K562 (cell line): ENCODE results near the gene PYGM. TPM values are rescaled to one million over a fixed set of nuclear protein-coding genes. Genes with fewer than 3 reads are reported as not detected.
A peak's percentile ranks its signal among the peaks of the same experiment; 100 is the strongest.

Source experiments
- ATAC-seq: fragments of 200-7000 bp; cut with Tn5 transposase; 3 replicates; pipeline ENCODE4 v1.9.1; 2020; ENCODE audit warnings: moderate library complexity
- BruUV-seq: library from RNA; stranded (reverse); fragments of 400-500 nt; replicated peaks from 2 replicates; lab custom pipeline; 2021; lab: Mats Ljungman, UMichigan
- CTCF ChIA-PET: fragments of 300-600 bp; formaldehyde crosslinking; extraction: SDS; loops from one replicate; lab custom pipeline; 2021; ENCODE audit warnings: low intra/inter-chr PET ratio; lab: Yijun Ruan, JAX
- POLR2A ChIA-PET: fragments of 300-600, 350-650 bp; sonication (Branson Sonifier 250); formaldehyde crosslinking; extraction: SDS; loops from one replicate; lab custom pipeline; 2021; ENCODE audit warnings: antibody characterized with exemption, inconsistent platforms; lab: Yijun Ruan, JAX
- DNase-seq, 4 experiments: peaks; one replicate each; pipeline versions ENCODE4 v3.0.0 to v3.0.0-alpha.2; 2011 to 2018; ENCODE audit warnings: low spot score in 3 of 4, mixed read lengths in 3 of 4; ENCODE audit errors: extremely low read depth in 1 of 4
- FAIRE-seq: peaks from 2 replicates; lab custom pipeline; 2011; peaks lifted over from hg19 to GRCh38; lab: Jason Lieb, UNC
- H2AFZ ChIP-seq: 2 replicates; pipeline ENCODE4 v1.6.0; 2011; ENCODE audit warnings: low read depth, low read length, control low read depth, inconsistent platforms
- H3K27ac ChIP-seq: fragments of 200-600 bp; 3 replicates; pipeline ENCODE4 v1.8.0; 2011; ENCODE audit warnings: low read depth, mild to moderate bottlenecking, control low read depth, inconsistent platforms, low read length, moderate library complexity, mixed read lengths; ENCODE audit errors: extremely low read depth
- H3K27me3 ChIP-seq, 2 experiments: fragments of 300-600 bp in 1 of 2; 2 replicates in 1 of 2; 3 replicates in 1 of 2; pipeline versions ENCODE4 v1.6.0 to v1.8.0; 2011; ENCODE audit warnings: inconsistent platforms in 2 of 2, low read length in 2 of 2, mild to moderate bottlenecking in 1 of 2, mixed read lengths in 1 of 2, moderate library complexity in 1 of 2; ENCODE audit not compliant: control insufficient read depth in 2 of 2, insufficient read depth in 2 of 2
- H3K36me3 ChIP-seq: fragments of 300-600 bp; 3 replicates; pipeline ENCODE4 v1.8.0; 2011; ENCODE audit warnings: mild to moderate bottlenecking, low read length, inconsistent platforms; ENCODE audit not compliant: control insufficient read depth, insufficient read depth
- H3K4me1 ChIP-seq, 2 experiments: fragments of 200-600 bp in 1 of 2; replicated peaks in 1 of 2; 2 replicates in 1 of 2; 3 replicates in 1 of 2; pipeline versions ENCODE4 v1.5.1 to v1.8.0; 2011; ENCODE audit warnings: inconsistent platforms in 2 of 2, low read length in 2 of 2, mild to moderate bottlenecking in 1 of 2, mixed read lengths in 1 of 2, moderate library complexity in 1 of 2; ENCODE audit not compliant: control insufficient read depth in 2 of 2, insufficient read depth in 2 of 2
- H3K4me2 ChIP-seq: 2 replicates; pipeline ENCODE4 v1.6.1; 2011; ENCODE audit warnings: low read length, control low read depth, inconsistent platforms, mixed read lengths; ENCODE audit not compliant: insufficient read depth
- H3K4me3 ChIP-seq: fragments of 200-600 bp; sonication (generic), shearing (Covaris generic); 2 replicates; pipeline ENCODE4 v1.5.1; 2016; ENCODE audit warnings: control low read depth, inconsistent platforms
- H3K79me2 ChIP-seq: fragments of 200-600 bp; 3 replicates; pipeline ENCODE4 v1.8.0; 2011; ENCODE audit warnings: low read length, inconsistent platforms; ENCODE audit not compliant: control insufficient read depth, insufficient read depth
- H3K9ac ChIP-seq, 2 experiments: 2 replicates each; pipeline versions ENCODE4 v1.6.0 to v1.6.1; 2011; ENCODE audit warnings: low read depth in 2 of 2, low read length in 2 of 2, control low read depth in 1 of 2, inconsistent platforms in 1 of 2, mild to moderate bottlenecking in 1 of 2, mixed read lengths in 1 of 2; ENCODE audit not compliant: insufficient read depth in 1 of 2
- H3K9me1 ChIP-seq: one replicate; pipeline ENCODE4 v1.6.0; 2011; ENCODE audit warnings: inconsistent platforms, mild to moderate bottlenecking, low read length, moderate library complexity; ENCODE audit not compliant: control insufficient read depth, insufficient read depth
- H3K9me3 ChIP-seq: replicated peaks from 2 replicates; pipeline ENCODE4 v1.5.1; 2011; ENCODE audit warnings: low read depth, low read length, inconsistent platforms; ENCODE audit not compliant: control insufficient read depth, insufficient read depth
- H4K20me1 ChIP-seq: replicated peaks from 2 replicates; pipeline ENCODE4 v1.6.1; 2011; ENCODE audit warnings: low read length, inconsistent platforms, mixed read lengths; ENCODE audit not compliant: control insufficient read depth, insufficient read depth
- ATF4 ChIP-seq: fragments of 450-650 bp; formaldehyde crosslinking; IDR thresholded peaks from 2 replicates; pipeline ENCODE4 v1.4.0; 2022; ENCODE audit warnings: mild to moderate bottlenecking, moderate library complexity
- KLF16 ChIP-seq: IDR thresholded peaks from 2 replicates; pipeline ENCODE4 v1.6.1; 2016; ENCODE audit warnings: antibody characterized with exemption
- WGBS: fragments of 100-300 bp; shearing (Covaris generic); methylation state at CpG from one replicate; pipeline ENCODE4 v1.1.6; 2016; ENCODE audit warnings: low coverage, mixed read lengths; ENCODE audit not compliant: insufficient coverage; ENCODE audit errors: missing lambda C conversion rate; 5-methylcytosine and 5-hydroxymethylcytosine counted together
- in situ Hi-C: fragments of 300-500 bp; cut with MboI; formaldehyde crosslinking; loops from 4 replicates; pipeline ENCODE4 v1.15.0; 2018; ENCODE audit warnings: inconsistent platforms, mixed read lengths
- intact Hi-C: fragments of 100-400 bp; cut with micrococcal nuclease; formaldehyde crosslinking; loops from 2 replicates; pipeline ENCODE4 v1.14.2; 2022
- polyA plus RNA-seq, 8 experiments: library from polyadenylated mRNA; depleted of rRNA in 4 of 8; stranded (reverse) in 5 of 8; unstranded in 3 of 8; fragments of >200 nt; fragmentation: Nextera tagmentation in 2 of 8; fragmentation: Illumina TruSeq in 1 of 8; extraction: Ambion mirVana in 2 of 8; extraction: Trizol in 1 of 8; gene quantifications; 2 replicates each; pipeline versions ENCODE4 v1.2.1 to v1.2.3, GENCODE V29; 2011 to 2014; ENCODE audit warnings: inconsistent platforms in 1 of 8, missing spikeins in 1 of 8
- total RNA-seq, 7 experiments: library from RNA; depleted of rRNA in 6 of 7; stranded (reverse); fragments of >200 nt in 6 of 7; fragmentation: Illumina TruSeq in 2 of 7; extraction: Trizol in 2 of 7; gene quantifications; 2 replicates each; pipeline versions ENCODE4 v1.2.1 to v1.2.3, GENCODE V29; 2011 to 2021; ENCODE audit warnings: low replicate concordance in 1 of 7

The PYGM gene
- total and polyA plus RNA-seq, 9 of the 15 experiments (the other 6 are each of a cell fraction or from before 2014, with no cell fraction given): 0.07 to 1.5 (median 0.68) TPM

GRCh38 chr11:64735725-64736259 lies 24.0 kb downstream of the PYGM start:
- no peaks in the 10 kb centered on the region for H3K9me1 ChIP-seq
- no peaks in the 10 kb centered on the region for H3K79me2 ChIP-seq
- ChIA-PET CTCF (interaction anchor here (0.7 kb wide), 1 partner anchor 286 kb away, joined by 4 read pairs; no protein-coding TSS in a partner anchor), POLR2A (interaction anchor here (0.7 to 1.2 kb wide), 2 partner anchors 19 kb away, joined by 3 read pairs; no protein-coding TSS in a partner anchor)
- H3K4me2 ChIP-seq: no peak overlapping the region
- peaks cover 0 to 20% of the 10 kb centered on the region in 2 experiments; a peak in 3 of 5 replicates for H3K4me1 ChIP-seq
- no peak for FAIRE-seq
- intact Hi-C loops (no loop called here), in situ Hi-C loops (loop anchor here (5.0 kb wide), 1 partner anchor 73 kb away; no protein-coding TSS in a partner anchor)
- H3K36me3 ChIP-seq: no peaks in the 10 kb centered on the region
- H2AFZ ChIP-seq: no peak overlapping the region
- no peak for ATAC-seq
- H3K27me3 ChIP-seq: peaks cover 0 to 3% of the 10 kb centered on the region in 2 experiments; a peak in 3 of 5 replicates
- no peak overlapping the region for H3K27ac ChIP-seq
- WGBS: 42% methylated on average over 5 of the region's 9 CpGs
- peak overlapping the region in 1 of 2 experiments; percentile 71; a peak in 2 of 4 replicates for H3K9ac ChIP-seq
- DNase-seq: no peak
- no peaks in the 10 kb centered on the region for H3K9me3 ChIP-seq
- H3K4me3 ChIP-seq: no peak overlapping the region
- no peaks in the 10 kb centered on the region for H4K20me1 ChIP-seq
- BruUV-seq: no TSS peak
- no peak for TF ChIP-seq ATF4
- no peak for TF ChIP-seq KLF16
